H9 (cell line): ENCODE results near the gene LAIR1. TPM values are rescaled to one million over a fixed set of nuclear protein-coding genes. Genes with fewer than 3 reads are reported as not detected.
A peak's percentile ranks its signal among the peaks of the same experiment; 100 is the strongest.
"Not testable (repeated sequence)": the region's sequence is repeated elsewhere in the genome, so short reads cannot be mapped to it uniquely, and the experiment has no call there.

Experiments used
- DNase-seq: peaks from one replicate; pipeline ENCODE4 v3.0.0-alpha.2; 2017
- H2AFZ ChIP-seq: one replicate; pipeline ENCODE4 v1.6.1; 2013; ENCODE audit warnings: mild to moderate bottlenecking, low read length, control low read depth, moderate library complexity
- H2AK5ac ChIP-seq: 2 replicates; pipeline ENCODE4 v1.6.1; 2013; ENCODE audit warnings: low read length, control low read depth, mixed read lengths; ENCODE audit not compliant: insufficient read length
- H2BK120ac ChIP-seq: one replicate; pipeline ENCODE4 v1.6.1; 2013; ENCODE audit warnings: low read depth, mild to moderate bottlenecking, low read length, control low read depth, inconsistent platforms; ENCODE audit not compliant: poor library complexity, severe bottlenecking
- H2BK12ac ChIP-seq: 2 replicates; pipeline ENCODE4 v1.6.1; 2013; ENCODE audit warnings: low read length, control low read depth, mixed read lengths, low read depth; ENCODE audit not compliant: insufficient read length
- H2BK15ac ChIP-seq: 2 replicates; pipeline ENCODE4 v1.6.1; 2013; ENCODE audit warnings: low read depth, low read length, control low read depth
- H2BK20ac ChIP-seq: one replicate; pipeline ENCODE4 v1.6.1; 2013; ENCODE audit warnings: low read depth, mild to moderate bottlenecking, low read length, control low read depth, inconsistent platforms; ENCODE audit not compliant: poor library complexity, severe bottlenecking
- H2BK5ac ChIP-seq: 2 replicates; pipeline ENCODE4 v1.6.1; 2013; ENCODE audit warnings: low read length, control low read depth, mixed read lengths; ENCODE audit not compliant: insufficient read length
- H3K14ac ChIP-seq: 2 replicates; pipeline ENCODE4 v1.6.1; 2013; ENCODE audit warnings: low read length, control low read depth; ENCODE audit not compliant: insufficient read depth
- H3K18ac ChIP-seq: 2 replicates; pipeline ENCODE4 v1.6.1; 2013; ENCODE audit warnings: low read depth, mild to moderate bottlenecking, mixed read lengths, low read length, control low read depth; ENCODE audit not compliant: insufficient read length
- H3K23ac ChIP-seq: 2 replicates; pipeline ENCODE4 v1.6.1; 2013; ENCODE audit warnings: low read length, control low read depth, mixed read lengths, low read depth; ENCODE audit not compliant: insufficient read length
- H3K23me2 ChIP-seq: 2 replicates; pipeline ENCODE4 v1.6.1; 2013; ENCODE audit warnings: low read depth, mild to moderate bottlenecking, mixed read lengths, low read length, control low read depth; ENCODE audit not compliant: insufficient read length, poor library complexity, severe bottlenecking
- H3K27ac ChIP-seq: 2 replicates; pipeline ENCODE4 v1.5.1; 2013; ENCODE audit warnings: low read length, control low read depth, mixed read lengths, low read depth; ENCODE audit not compliant: insufficient read length
- H3K27me3 ChIP-seq: 2 replicates; pipeline ENCODE4 v1.6.1; 2013; ENCODE audit warnings: low read length, control low read depth, inconsistent platforms; ENCODE audit not compliant: insufficient read depth
- H3K4ac ChIP-seq: 2 replicates; pipeline ENCODE4 v1.6.1; 2013; ENCODE audit warnings: low read depth, mild to moderate bottlenecking, control low read depth, inconsistent platforms, low read length, moderate library complexity
- H3K4me1 ChIP-seq: 2 replicates; pipeline ENCODE4 v1.6.1; 2013; ENCODE audit warnings: low read length, control low read depth, inconsistent platforms; ENCODE audit not compliant: insufficient read depth
- H3K4me2 ChIP-seq: 2 replicates; pipeline ENCODE4 v1.6.1; 2013; ENCODE audit warnings: low read length, control low read depth, mixed read lengths; ENCODE audit not compliant: insufficient read length, insufficient read depth
- H3K56ac ChIP-seq: 2 replicates; pipeline ENCODE4 v1.6.1; 2013; ENCODE audit warnings: low read depth, mild to moderate bottlenecking, mixed read lengths, low read length, control low read depth; ENCODE audit not compliant: insufficient read length
- H3K79me1 ChIP-seq: 2 replicates; pipeline ENCODE4 v1.6.1; 2013; ENCODE audit warnings: low read depth, mild to moderate bottlenecking, moderate library complexity, low read length, control low read depth, inconsistent platforms; ENCODE audit not compliant: insufficient read depth, poor library complexity, severe bottlenecking
- H3K79me2 ChIP-seq: 2 replicates; pipeline ENCODE4 v1.6.1; 2013; ENCODE audit warnings: low read length, control low read depth, inconsistent platforms; ENCODE audit not compliant: insufficient read depth
- H3K9ac ChIP-seq: 2 replicates; pipeline ENCODE4 v1.6.1; 2013; ENCODE audit warnings: low read length, control low read depth, mixed read lengths; ENCODE audit not compliant: insufficient read length; ENCODE audit errors: extremely low read depth
- H3K9me3 ChIP-seq: one replicate; pipeline ENCODE4 v1.6.1; 2013; ENCODE audit warnings: low read depth, low read length, inconsistent platforms; ENCODE audit not compliant: control insufficient read depth
- H3T11ph ChIP-seq: one replicate; pipeline ENCODE4 v1.6.1; 2013; ENCODE audit warnings: mild to moderate bottlenecking, low read length, control low read depth, inconsistent platforms
- H4K20me1 ChIP-seq: one replicate; pipeline ENCODE4 v1.6.1; 2013; ENCODE audit not compliant: control insufficient read depth, insufficient read length, insufficient read depth
- H4K5ac ChIP-seq: 2 replicates; pipeline ENCODE4 v1.6.1; 2013; ENCODE audit warnings: low read depth, mild to moderate bottlenecking, mixed read lengths, low read length, control low read depth; ENCODE audit not compliant: insufficient read length
- H4K8ac ChIP-seq: replicated peaks from 2 replicates; pipeline ENCODE4 v1.6.1; 2013; ENCODE audit warnings: low read length, control low read depth, mixed read lengths, low read depth; ENCODE audit not compliant: insufficient read length
- H4K91ac ChIP-seq: 2 replicates; pipeline ENCODE4 v1.6.1; 2013; ENCODE audit warnings: low read depth, mild to moderate bottlenecking, moderate library complexity, mixed read lengths, low read length, control low read depth; ENCODE audit not compliant: insufficient read length
- H3K27ac Mint-ChIP-seq, 3 experiments: 2 replicates in 2 of 3; 3 replicates in 1 of 3; pipeline ENCODE4 v1.8.0; 2020 to 2021; ENCODE audit warnings: mixed read lengths in 3 of 3, mild to moderate bottlenecking in 1 of 3, moderate library complexity in 1 of 3
- H3K27me3 Mint-ChIP-seq: 2 replicates; pipeline ENCODE4 v1.8.0; 2021; ENCODE audit warnings: low read depth, mild to moderate bottlenecking, moderate library complexity, mixed read lengths
- H3K36me3 Mint-ChIP-seq, 3 experiments: 2 replicates in 2 of 3; 3 replicates in 1 of 3; pipeline ENCODE4 v1.8.0; 2020 to 2021; ENCODE audit warnings: low read depth in 3 of 3, mixed read lengths in 3 of 3; ENCODE audit not compliant: insufficient read depth in 1 of 3
- H3K4me1 Mint-ChIP-seq, 2 experiments: 2 replicates each; pipeline ENCODE4 v1.8.0; 2020; ENCODE audit warnings: mixed read lengths in 2 of 2
- H3K4me3 Mint-ChIP-seq, 2 experiments: 2 replicates in 1 of 2; 3 replicates in 1 of 2; pipeline ENCODE4 v1.8.0; 2020 to 2021; ENCODE audit warnings: mild to moderate bottlenecking in 2 of 2, mixed read lengths in 2 of 2, moderate library complexity in 1 of 2
- H3K9me3 Mint-ChIP-seq, 2 experiments: 2 replicates in 1 of 2; 3 replicates in 1 of 2; pipeline ENCODE4 v1.8.0; 2020; ENCODE audit warnings: mild to moderate bottlenecking in 2 of 2, mixed read lengths in 2 of 2, moderate library complexity in 1 of 2
- WGBS: extraction: QIAGEN DNeasy Blood & Tissue Kit; methylation state at CpG from one replicate; pipeline ENCODE4 v1.1.7; 2013; ENCODE audit warnings: missing lambda C conversion rate, low lambda C conversion rate, mixed read lengths; ENCODE audit not compliant: insufficient read length; ENCODE audit errors: extremely low coverage; 5-methylcytosine and 5-hydroxymethylcytosine counted together
- total RNA-seq: library from RNA; stranded (reverse); gene quantifications from 2 replicates; pipeline ENCODE4 v1.2.1, GENCODE V29; 2021
- TF ChIP-seq, protein P1 (sequence below): fragments of 200-600 bp; sonication (generic); conservative IDR thresholded peaks from 3 replicates; pipeline ENCODE4 v1.8.0; 2021; ENCODE audit warnings: antibody characterized with exemption, mild to moderate bottlenecking

The LAIR1 gene
- total RNA-seq, 1 experiment from 2014 or later: not detected

DNA sequence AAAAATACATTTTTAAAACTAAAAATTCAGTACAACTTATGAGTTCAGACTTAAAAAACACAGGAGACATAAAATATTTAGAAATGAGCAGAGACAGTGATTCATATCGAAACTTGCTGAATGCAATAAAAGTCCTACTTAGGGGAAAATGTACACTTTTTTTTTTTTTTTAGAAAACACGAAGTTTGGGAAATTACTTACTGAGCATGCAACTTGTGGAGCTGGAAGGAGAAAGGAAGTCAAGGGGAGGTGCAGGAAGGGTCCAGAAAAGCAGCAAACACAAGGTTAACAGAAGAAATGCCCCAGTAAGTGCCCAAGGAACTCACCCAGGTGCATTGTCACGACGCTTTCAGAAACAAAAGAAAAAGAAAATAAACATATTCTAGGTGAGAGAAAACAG, 18.6 kb upstream of the LAIR1 start:
- H3K4me1 Mint-ChIP-seq: peaks cover 0 to under 1% of the 10 kb centered on the region in 2 experiments; a peak in 1 of 4 replicates
- peaks cover 2% of the 10 kb centered on the region; the same call in 1 of the 2 replicates for H3K27me3 ChIP-seq
- no peaks in the 10 kb centered on the region for H3K36me3 Mint-ChIP-seq
- no peak overlapping the region for H2BK120ac ChIP-seq
- H3K9ac ChIP-seq: no peak overlapping the region
- H4K20me1 ChIP-seq: no peaks in the 10 kb centered on the region
- no peak overlapping the region for H3K27ac ChIP-seq
- H3K56ac ChIP-seq: no peak overlapping the region
- no peaks in the 10 kb centered on the region for H3K79me2 ChIP-seq
- no peak overlapping the region for H4K91ac ChIP-seq
- no peak overlapping the region for H3K14ac ChIP-seq
- no peak overlapping the region for H3K4me2 ChIP-seq
- no peaks in the 10 kb centered on the region for H3K79me1 ChIP-seq
- H4K8ac ChIP-seq: no peak overlapping the region
- no peak overlapping the region for H2BK20ac ChIP-seq
- peaks cover 3 to 47% of the 10 kb centered on the region in 2 experiments; a peak in 3 of 5 replicates for H3K9me3 Mint-ChIP-seq
- no peak for DNase-seq
- H3K4ac ChIP-seq: no peak overlapping the region
- no peak overlapping the region for H2AK5ac ChIP-seq
- H3K23me2 ChIP-seq: no peaks in the 10 kb centered on the region
- H3K27ac Mint-ChIP-seq: peak overlapping the region in 1 of 3 experiments; percentile 4; a peak in 1 of 7 replicates
- no peak overlapping the region for H3T11ph ChIP-seq
- H2BK12ac ChIP-seq: no peak overlapping the region
- no peak overlapping the region for H2BK5ac ChIP-seq
- H3K4me3 Mint-ChIP-seq: no peak overlapping the region
- no peak overlapping the region for H3K18ac ChIP-seq
- no peaks in the 10 kb centered on the region for H3K9me3 ChIP-seq
- no CpG with 5 or more reads among the region's 4 CpGs for WGBS
- no peak overlapping the region for H3K23ac ChIP-seq
- TF ChIP-seq, protein P1, sequence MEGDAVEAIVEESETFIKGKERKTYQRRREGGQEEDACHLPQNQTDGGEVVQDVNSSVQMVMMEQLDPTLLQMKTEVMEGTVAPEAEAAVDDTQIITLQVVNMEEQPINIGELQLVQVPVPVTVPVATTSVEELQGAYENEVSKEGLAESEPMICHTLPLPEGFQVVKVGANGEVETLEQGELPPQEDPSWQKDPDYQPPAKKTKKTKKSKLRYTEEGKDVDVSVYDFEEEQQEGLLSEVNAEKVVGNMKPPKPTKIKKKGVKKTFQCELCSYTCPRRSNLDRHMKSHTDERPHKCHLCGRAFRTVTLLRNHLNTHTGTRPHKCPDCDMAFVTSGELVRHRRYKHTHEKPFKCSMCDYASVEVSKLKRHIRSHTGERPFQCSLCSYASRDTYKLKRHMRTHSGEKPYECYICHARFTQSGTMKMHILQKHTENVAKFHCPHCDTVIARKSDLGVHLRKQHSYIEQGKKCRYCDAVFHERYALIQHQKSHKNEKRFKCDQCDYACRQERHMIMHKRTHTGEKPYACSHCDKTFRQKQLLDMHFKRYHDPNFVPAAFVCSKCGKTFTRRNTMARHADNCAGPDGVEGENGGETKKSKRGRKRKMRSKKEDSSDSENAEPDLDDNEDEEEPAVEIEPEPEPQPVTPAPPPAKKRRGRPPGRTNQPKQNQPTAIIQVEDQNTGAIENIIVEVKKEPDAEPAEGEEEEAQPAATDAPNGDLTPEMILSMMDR: no peak
- no peak overlapping the region for H2BK15ac ChIP-seq
- no peaks in the 10 kb centered on the region for H3K4me1 ChIP-seq
- H2AFZ ChIP-seq: no peak overlapping the region
- H4K5ac ChIP-seq: no peak overlapping the region
- H3K27me3 Mint-ChIP-seq: peaks cover 64% of the 10 kb centered on the region

DNA sequence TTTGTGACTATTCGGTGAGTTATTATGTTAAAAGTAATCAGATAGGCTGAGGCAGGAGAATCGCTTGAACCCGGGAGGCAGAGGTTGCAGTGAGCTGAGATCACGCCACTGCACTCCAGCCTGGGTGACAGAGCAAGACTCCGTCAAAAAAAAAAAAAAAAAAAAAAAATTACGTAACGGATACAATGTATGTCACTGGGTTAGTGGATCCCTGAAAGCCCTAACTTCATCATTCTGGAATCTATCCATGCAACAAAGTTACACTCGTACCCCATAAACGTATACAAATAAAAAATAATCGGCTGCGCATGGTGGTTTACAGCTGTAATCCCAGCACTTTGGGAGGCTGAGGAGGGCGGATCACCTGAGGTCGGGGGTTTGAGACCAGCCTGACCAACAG, 17.3 kb upstream of the LAIR1 start:
- H3K23ac ChIP-seq, H2BK12ac ChIP-seq, H2BK20ac ChIP-seq, H3K27ac Mint-ChIP-seq, H4K91ac ChIP-seq, H4K20me1 ChIP-seq, H3K27ac ChIP-seq, H3K9ac ChIP-seq, H2AFZ ChIP-seq, H3K56ac ChIP-seq, H3K4me1 ChIP-seq, H4K5ac ChIP-seq, H3K4me2 ChIP-seq, H2BK5ac ChIP-seq, H3K4me1 Mint-ChIP-seq, DNase-seq, H3K27me3 ChIP-seq, H2AK5ac ChIP-seq, H2BK15ac ChIP-seq, H3K4me3 Mint-ChIP-seq, H3K9me3 ChIP-seq, H3K4ac ChIP-seq, H3K18ac ChIP-seq, H3T11ph ChIP-seq, H4K8ac ChIP-seq, H3K14ac ChIP-seq, H3K79me2 ChIP-seq, H3K36me3 Mint-ChIP-seq, H3K23me2 ChIP-seq, H3K79me1 ChIP-seq, H2BK120ac ChIP-seq: not testable (repeated sequence)
- Mint-ChIP-seq H3K9me3 (peaks cover 3 to 46% of the 10 kb centered on the region in 2 experiments; a peak in 3 of 5 replicates), H3K27me3 (peaks cover 60% of the 10 kb centered on the region)
- WGBS: no CpG with 5 or more reads among the region's 13 CpGs
